Left lobe of liver (tissue), 2 donors: ENCODE data around the gene BACH2. TPM values are rescaled to one million over a fixed set of nuclear protein-coding genes. Genes with fewer than 3 reads are reported as not detected.

Experiments used
- ATAC-seq: fragments of 200-7000 bp; cut with Tn5 transposase; one replicate; pipeline ENCODE4 v1.9.1; 2020; ENCODE audit warnings: mild to moderate bottlenecking, moderate library complexity
- DNase-seq: peaks from one replicate; pipeline ENCODE4 v3.0.0-alpha.2; 2020; ENCODE audit warnings: low spot score
- total RNA-seq: library from RNA; stranded (reverse); gene quantifications from one replicate; pipeline ENCODE4 v1.2.1, GENCODE V29; 2021
- donor health status: DM: no; HTN: no; CAD: no; lungs with moderate emphysema.
- donor health status: DM: no; HTN: yes; CAD: no.

Gene BACH2
- total RNA-seq, 1 donor from 2014 or later: 3.1 TPM

GRCh38 chr6:90249034-90249433, 47.6 kb downstream of the BACH2 start:
- ATAC-seq (no peak), DNase-seq (no peak)

GRCh38 chr6:90247262-90247661, 49.4 kb downstream of the BACH2 start:
- no peak for DNase-seq
- ATAC-seq: no peak

GRCh38 chr6:90241229-90241880, 55.3 kb downstream of the BACH2 start:
- ATAC-seq: no peak
- DNase-seq: no peak

GRCh38 chr6:90238496-90239266, 58.0 kb downstream of the BACH2 start:
- DNase-seq (no peak), ATAC-seq (peak; percentile 67)

- ATAC-seq: no peak
- DNase-seq: no peak
Measured at GRCh38 chr6:90237350-90237990, 59.2 kb downstream of the BACH2 start.

- DNase-seq: no peak
- no peak for ATAC-seq
Measured at GRCh38 chr6:90233994-90234393, 62.6 kb downstream of the BACH2 start.

- DNase-seq (no peak), ATAC-seq (no peak)
Measured at GRCh38 chr6:90233213-90233612, 63.4 kb downstream of the BACH2 start.

GRCh38 chr6:90231798-90232197, 64.8 kb downstream of the BACH2 start:
- ATAC-seq (no peak), DNase-seq (no peak)

- ATAC-seq: no peak
- no peak for DNase-seq
Measured at GRCh38 chr6:90231308-90231707, 65.3 kb downstream of the BACH2 start.

- DNase-seq (no peak), ATAC-seq (no peak)
Measured at GRCh38 chr6:90230548-90231215, 66.0 kb downstream of the BACH2 start.

GRCh38 chr6:90229331-90230010, 67.2 kb downstream of the BACH2 start:
- DNase-seq (no peak), ATAC-seq (no peak)

GRCh38 chr6:90227673-90228072, 69.0 kb downstream of the BACH2 start:
- DNase-seq (no peak), ATAC-seq (no peak)

GRCh38 chr6:90227213-90227612, 69.4 kb downstream of the BACH2 start:
- ATAC-seq (no peak), DNase-seq (no peak)

- no peak for DNase-seq
- ATAC-seq: no peak
Measured at GRCh38 chr6:90226257-90226656, 70.4 kb downstream of the BACH2 start.

GRCh38 chr6:90224196-90224595, 72.4 kb downstream of the BACH2 start:
- DNase-seq: no peak
- no peak for ATAC-seq

GRCh38 chr6:90222724-90223198, 73.9 kb downstream of the BACH2 start:
- no peak for DNase-seq

GRCh38 chr6:90222008-90222407, 74.6 kb downstream of the BACH2 start:
- no peak for DNase-seq
- ATAC-seq: no peak

More at GRCh38 chr6:90222724-90223198, 73.9 kb downstream of the BACH2 start:
- no peak for ATAC-seq

GRCh38 chr6:90221403-90221802, 75.2 kb downstream of the BACH2 start:
- ATAC-seq (no peak), DNase-seq (no peak)

GRCh38 chr6:90220273-90220672, 76.4 kb downstream of the BACH2 start:
- ATAC-seq: no peak
- DNase-seq: no peak

GRCh38 chr6:90219209-90219985, 77.2 kb downstream of the BACH2 start:
- no peak for DNase-seq
- ATAC-seq: no peak
